ENCODE measurements around the gene SGSM2. TPM values are rescaled to one million over a fixed set of nuclear protein-coding genes. Genes with fewer than 3 reads are reported as not detected.
"Not testable (repeated sequence)": the region's sequence is repeated elsewhere in the genome, so short reads cannot be mapped to it uniquely, and the experiment has no call there.

Gene SGSM2
- total RNA-seq, 2 experiments from 2014 or later = 65.9 to 67.8 TPM

- POLR2A ChIA-PET = interaction anchor here (0.7 kb wide), 1 partner anchor 51 kb away, joined by 3 read pairs; no protein-coding TSS in a partner anchor
- H3K4me3 Mint-ChIP-seq = peak overlapping the region; percentile 64
- H3K4me1 Mint-ChIP-seq (ENCODE audit: low read depth) = peaks cover 54% of the 10 kb centered on the region
- H3K9me3 Mint-ChIP-seq (ENCODE audit: insufficient read depth) = no peaks in the 10 kb centered on the region
- CTCF ChIA-PET = interaction anchor here (1.0 to 3.3 kb wide), 2 partner anchors 111 to 250 kb away, joined by 6 to 13 read pairs; partner anchors contain the start of gene HIC1
- peaks cover 31% of the 10 kb centered on the region for H3K36me3 Mint-ChIP-seq (ENCODE audit: low read depth)
- no peaks in the 10 kb centered on the region for H3K27me3 Mint-ChIP-seq (ENCODE audit: low read depth)
- no peak for DNase-seq
- peak overlapping the region; percentile 52 for H3K27ac Mint-ChIP-seq
- no peak for ATAC-seq
Measured at GRCh38 chr17:2304931-2305330, 32.4 kb upstream of the SGSM2 start.

DNA sequence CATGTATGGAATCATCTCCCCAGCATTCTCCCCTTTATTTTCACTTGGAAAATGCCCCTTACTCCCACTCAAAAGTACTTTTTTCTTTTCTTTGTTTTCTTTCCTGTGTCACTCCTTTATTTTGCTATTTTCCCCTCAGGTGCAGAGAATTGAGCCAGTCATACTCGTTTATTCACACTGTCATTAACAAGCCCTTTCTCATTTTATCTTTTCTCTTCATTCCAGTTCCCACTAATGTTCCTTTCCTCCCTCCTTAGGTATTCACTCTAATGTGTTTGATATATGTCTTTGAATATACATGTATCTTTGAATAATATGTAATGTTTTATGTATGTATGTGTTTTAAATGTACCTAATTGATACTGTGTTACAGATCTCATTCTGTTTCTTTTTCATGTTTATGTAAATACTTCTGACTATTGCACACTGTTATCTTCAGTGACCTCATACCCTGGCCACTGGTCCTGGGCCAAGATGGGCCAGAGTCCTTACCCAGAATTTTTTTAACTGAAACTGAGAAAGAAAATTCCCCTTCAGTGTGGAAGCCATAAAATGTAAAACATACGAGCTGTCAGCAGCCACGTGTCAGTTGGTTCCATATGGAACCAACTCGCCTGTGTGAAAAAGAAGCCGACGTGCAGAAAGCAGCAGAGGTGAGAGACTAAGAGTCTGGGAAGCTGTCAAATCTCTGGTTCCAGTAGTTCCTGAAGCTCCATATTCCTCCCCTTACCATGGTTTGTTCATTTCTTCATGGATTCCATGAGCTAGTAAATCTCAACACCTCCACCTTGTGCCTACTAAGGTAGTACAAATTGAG is 27.8 kb upstream of the SGSM2 start:
- H3K36me3 Mint-ChIP-seq (ENCODE audit: low read depth) = peaks cover 24% of the 10 kb centered on the region
- H3K27me3 Mint-ChIP-seq (ENCODE audit: low read depth) = no peaks in the 10 kb centered on the region
- peaks cover 26% of the 10 kb centered on the region for H3K4me1 Mint-ChIP-seq (ENCODE audit: low read depth)
- DNase-seq = no peak
- CTCF ChIA-PET = interaction anchor here (1.3 to 1.5 kb wide), 2 partner anchors 43 to 65 kb away, joined by 3 to 4 read pairs; no protein-coding TSS in a partner anchor
- ATAC-seq = no peak
- POLR2A ChIA-PET = no interaction called here
- no peak overlapping the region for H3K27ac Mint-ChIP-seq
- H3K9me3 Mint-ChIP-seq (ENCODE audit: insufficient read depth) = no peaks in the 10 kb centered on the region
- H3K4me3 Mint-ChIP-seq = no peak overlapping the region

DNA sequence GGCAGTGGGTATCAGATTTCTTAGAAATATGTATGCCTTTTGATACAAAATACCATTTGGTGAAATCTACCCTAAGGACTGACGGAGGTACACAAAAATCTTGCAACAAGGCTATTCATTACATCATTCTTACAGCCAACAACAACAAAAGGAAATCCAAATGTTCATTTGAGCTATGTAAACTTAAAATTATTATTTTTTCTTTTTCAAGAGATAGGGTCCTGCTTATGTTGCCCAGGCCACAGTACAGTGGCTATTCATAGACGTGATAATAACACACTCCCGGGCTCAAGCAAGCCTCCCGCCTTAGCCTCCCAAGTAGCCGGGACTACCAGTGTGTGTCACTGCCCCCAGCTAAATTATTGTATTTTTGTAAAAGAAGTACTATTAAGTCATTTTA is 24.6 kb upstream of the SGSM2 start:
- POLR2A ChIA-PET = no interaction called here
- H3K36me3 Mint-ChIP-seq (ENCODE audit: low read depth) = peaks cover 6% of the 10 kb centered on the region
- H3K4me3 Mint-ChIP-seq = no peak overlapping the region
- H3K4me1 Mint-ChIP-seq (ENCODE audit: low read depth) = peaks cover 6% of the 10 kb centered on the region
- no peaks in the 10 kb centered on the region for H3K9me3 Mint-ChIP-seq (ENCODE audit: insufficient read depth)
- H3K27ac Mint-ChIP-seq = no peak overlapping the region
- DNase-seq = no peak
- no peak for ATAC-seq
- H3K27me3 Mint-ChIP-seq (ENCODE audit: low read depth) = no peaks in the 10 kb centered on the region
- CTCF ChIA-PET = no interaction called here

DNA sequence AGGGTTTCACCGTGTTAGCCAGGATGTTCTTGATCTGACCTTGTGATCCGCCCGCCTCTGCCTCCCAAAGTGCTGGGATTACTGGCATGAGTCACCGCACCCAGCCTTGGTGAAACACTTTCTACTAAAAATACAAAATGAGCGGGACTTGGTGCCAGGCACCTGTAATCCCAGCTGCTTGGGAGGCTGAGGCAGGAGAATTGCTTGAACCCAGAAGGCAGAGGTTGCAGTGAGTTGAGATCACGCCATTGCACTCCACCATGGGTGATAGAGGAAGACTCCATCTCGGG is 20.4 kb upstream of the SGSM2 start:
- H3K4me3 Mint-ChIP-seq; ATAC-seq; H3K27ac Mint-ChIP-seq; H3K27me3 Mint-ChIP-seq (ENCODE audit: low read depth); POLR2A ChIA-PET; DNase-seq; H3K9me3 Mint-ChIP-seq (ENCODE audit: insufficient read depth); H3K4me1 Mint-ChIP-seq (ENCODE audit: low read depth): not testable (repeated sequence)
- peaks cover 16% of the 10 kb centered on the region for H3K36me3 Mint-ChIP-seq (ENCODE audit: low read depth)
- CTCF ChIA-PET = interaction anchor here (1.4 kb wide), 1 partner anchor 13 kb away, joined by 4 read pairs; the partner anchor contains the start of genes SMG6 and SRR

DNA sequence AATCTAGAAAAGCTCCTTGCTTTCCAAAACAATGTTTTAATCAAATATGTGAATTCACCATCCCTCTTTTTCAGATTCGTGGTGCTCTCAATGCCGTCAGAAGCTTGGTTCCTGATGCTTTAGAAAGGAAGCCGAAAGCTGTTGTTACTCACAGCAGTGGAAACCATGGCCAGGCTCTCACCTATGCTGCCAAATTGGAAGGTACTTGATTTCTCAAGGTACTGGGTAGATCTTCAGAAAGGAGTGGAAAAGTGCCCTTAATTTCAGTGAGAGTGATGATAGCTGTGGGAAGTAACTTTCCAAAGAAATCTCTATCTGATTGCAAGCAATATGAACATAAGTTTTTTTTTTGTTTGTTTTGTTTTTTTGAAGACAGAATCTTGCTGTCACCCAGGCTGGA is 19.5 kb upstream of the SGSM2 start:
- DNase-seq (no peak), ATAC-seq (no peak)
- POLR2A ChIA-PET = no interaction called here
- CTCF ChIA-PET = interaction anchor here (0.5 to 1.4 kb wide), 4 partner anchors 12 to 37 kb away, joined by 3 to 4 read pairs (median 3); partner anchors contain the start of genes SMG6 and SRR
- Mint-ChIP-seq H3K4me1 (ENCODE audit: low read depth) (no peaks in the 10 kb centered on the region), H3K27me3 (ENCODE audit: low read depth) (no peaks in the 10 kb centered on the region), H3K9me3 (ENCODE audit: insufficient read depth) (no peaks in the 10 kb centered on the region), H3K36me3 (ENCODE audit: low read depth) (peaks cover 22% of the 10 kb centered on the region), H3K4me3 (no peak overlapping the region), H3K27ac (no peak overlapping the region)

DNA sequence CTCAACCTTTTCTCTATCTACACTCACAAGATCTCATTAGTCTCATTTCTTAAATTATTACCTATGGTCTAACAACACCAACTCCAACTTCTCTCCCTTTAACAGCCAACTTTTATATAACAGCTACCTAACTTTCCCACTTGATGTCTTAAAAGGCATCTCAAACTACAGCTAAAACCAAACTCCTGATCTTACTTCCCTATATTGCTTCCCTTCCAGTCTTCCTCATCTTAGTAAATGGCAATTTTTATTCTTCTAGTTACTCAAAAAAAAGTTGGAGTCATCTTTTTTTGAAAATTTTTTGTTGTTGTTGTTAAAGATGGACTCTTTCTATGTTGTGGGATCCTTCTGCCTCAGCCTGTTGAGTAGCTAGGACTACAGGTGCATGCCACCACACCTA is 18.2 kb upstream of the SGSM2 start:
- CTCF ChIA-PET = interaction anchor here (1.0 to 1.2 kb wide), 2 partner anchors 64 to 264 kb away, joined by 4 read pairs; partner anchors contain the start of gene HIC1
- ATAC-seq (no peak), DNase-seq (no peak)
- Mint-ChIP-seq H3K36me3 (ENCODE audit: low read depth) (peaks cover 34% of the 10 kb centered on the region), H3K4me3 (no peak overlapping the region), H3K4me1 (ENCODE audit: low read depth) (peaks cover 2% of the 10 kb centered on the region), H3K9me3 (ENCODE audit: insufficient read depth) (no peaks in the 10 kb centered on the region), H3K27ac (peak overlapping the region; percentile 43), H3K27me3 (ENCODE audit: low read depth) (no peaks in the 10 kb centered on the region)
- POLR2A ChIA-PET = no interaction called here

- H3K36me3 Mint-ChIP-seq (ENCODE audit: low read depth) = peaks cover 50% of the 10 kb centered on the region
- H3K9me3 Mint-ChIP-seq (ENCODE audit: insufficient read depth) = no peaks in the 10 kb centered on the region
- ATAC-seq (no peak), DNase-seq (no peak)
- no peak overlapping the region for H3K4me3 Mint-ChIP-seq
- no peaks in the 10 kb centered on the region for H3K27me3 Mint-ChIP-seq (ENCODE audit: low read depth)
- H3K4me1 Mint-ChIP-seq (ENCODE audit: low read depth) = peaks cover 17% of the 10 kb centered on the region
- ChIA-PET POLR2A (no interaction called here), CTCF (no interaction called here)
- H3K27ac Mint-ChIP-seq = no peak overlapping the region
Measured at GRCh38 chr17:2321399-2321798, 15.9 kb upstream of the SGSM2 start.

DNA sequence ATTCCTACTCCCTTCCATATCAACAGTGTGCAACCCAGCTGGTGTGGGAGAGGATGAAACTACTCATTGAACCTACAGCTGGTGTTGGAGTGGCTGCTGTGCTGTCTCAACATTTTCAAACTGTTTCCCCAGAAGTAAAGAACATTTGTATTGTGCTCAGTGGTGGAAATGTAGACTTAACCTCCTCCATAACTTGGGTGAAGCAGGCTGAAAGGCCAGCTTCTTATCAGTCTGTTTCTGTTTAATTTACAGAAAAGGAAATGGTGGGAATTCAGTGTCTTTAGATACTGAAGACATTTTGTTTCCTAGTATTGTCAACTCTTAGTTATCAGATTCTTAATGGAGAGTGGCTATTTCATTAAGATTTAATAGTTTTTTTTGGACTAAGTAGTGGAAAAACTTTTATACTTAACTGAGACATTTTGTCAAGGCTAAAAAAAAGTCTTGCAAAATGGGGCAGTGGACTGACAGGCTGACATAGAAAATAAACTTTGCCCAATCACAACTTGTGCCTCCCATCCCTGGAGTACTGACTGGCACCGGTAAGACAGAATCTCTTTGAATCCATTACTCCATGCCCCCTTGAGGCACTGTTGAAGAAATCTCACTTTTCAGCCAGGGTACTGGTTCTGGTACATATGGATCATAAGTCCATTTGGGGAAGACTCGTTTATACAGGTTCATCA is 13.5 kb upstream of the SGSM2 start:
- Mint-ChIP-seq H3K9me3 (ENCODE audit: insufficient read depth) (no peaks in the 10 kb centered on the region), H3K4me3 (no peak overlapping the region), H3K27me3 (ENCODE audit: low read depth) (no peaks in the 10 kb centered on the region), H3K36me3 (ENCODE audit: low read depth) (peaks cover 52% of the 10 kb centered on the region), H3K27ac (peak overlapping the region; percentile 67), H3K4me1 (ENCODE audit: low read depth) (peaks cover 19% of the 10 kb centered on the region)
- no peak for DNase-seq
- ChIA-PET POLR2A (interaction anchor here (1.0 to 1.1 kb wide), 2 partner anchors 12 to 14 kb away, joined by 3 to 4 read pairs; partner anchors contain the start of gene TSR1), CTCF (no interaction called here)
- no peak for ATAC-seq

GRCh38 chr17:2331303-2331702 is 6.0 kb upstream of the SGSM2 start:
- CTCF ChIA-PET = interaction anchor here (0.5 to 1.4 kb wide), 4 partner anchors 11 to 276 kb away, joined by 3 to 5 read pairs (median 4); partner anchors contain the start of gene HIC1
- Mint-ChIP-seq H3K27ac (no peak overlapping the region), H3K4me1 (ENCODE audit: low read depth) (peaks cover 13% of the 10 kb centered on the region), H3K9me3 (ENCODE audit: insufficient read depth) (no peaks in the 10 kb centered on the region), H3K27me3 (ENCODE audit: low read depth) (no peaks in the 10 kb centered on the region), H3K36me3 (ENCODE audit: low read depth) (peaks cover 27% of the 10 kb centered on the region), H3K4me3 (no peak overlapping the region)
- POLR2A ChIA-PET = interaction anchor here (1.4 kb wide), 1 partner anchor 52 kb away, joined by 3 read pairs; no protein-coding TSS in a partner anchor
- ATAC-seq (no peak), DNase-seq (no peak)

DNA sequence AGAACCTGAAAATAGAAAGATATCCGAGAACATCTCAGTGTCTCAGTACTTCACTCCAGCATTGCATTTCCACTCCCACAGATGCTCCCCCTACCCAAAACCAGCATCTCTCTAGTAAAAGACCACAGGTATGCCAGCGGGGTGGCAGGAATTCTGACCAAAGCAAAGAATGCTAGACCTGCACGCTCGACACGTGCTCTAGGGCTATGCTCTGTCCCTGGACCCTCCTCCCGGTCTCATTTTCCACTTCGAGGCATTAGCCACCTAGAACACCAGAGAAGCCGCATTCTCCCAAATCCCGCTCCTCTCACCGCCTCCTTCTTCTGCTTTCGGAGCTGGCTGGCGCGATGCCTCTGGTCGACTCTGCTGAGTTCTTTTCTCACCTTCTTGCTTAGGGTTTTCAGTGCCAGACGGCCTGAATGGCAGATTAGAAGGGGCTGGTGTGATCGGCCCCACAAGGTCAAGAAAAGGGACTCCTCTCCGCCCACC is 1.5 kb upstream of the SGSM2 start:
- peak overlapping the region; percentile 96 for H3K27ac Mint-ChIP-seq
- no peaks in the 10 kb centered on the region for H3K9me3 Mint-ChIP-seq (ENCODE audit: insufficient read depth)
- POLR2A ChIA-PET = interaction anchor here (0.6 to 2.0 kb wide), 14 partner anchors 9 to 506 kb away, joined by 3 to 10 read pairs (median 4); partner anchors contain the start of genes HIC1, RPA1 and SMYD4
- ATAC-seq (no peak), DNase-seq (no peak)
- CTCF ChIA-PET = interaction anchor here (0.9 to 2.4 kb wide), 12 partner anchors 18 to 281 kb away, joined by 3 to 25 read pairs (median 4); partner anchors contain the start of gene HIC1
- H3K36me3 Mint-ChIP-seq (ENCODE audit: low read depth) = peaks cover 12% of the 10 kb centered on the region
- peak overlapping the region; percentile 99 for H3K4me3 Mint-ChIP-seq
- H3K27me3 Mint-ChIP-seq (ENCODE audit: low read depth) = no peaks in the 10 kb centered on the region
- H3K4me1 Mint-ChIP-seq (ENCODE audit: low read depth) = peaks cover 11% of the 10 kb centered on the region

GRCh38 chr17:2336215-2336851 is 968 bp upstream of the SGSM2 start, which contains the start of gene TSR1:
TSR1 (minus strand) TSS chr17:2336457; CDS start chr17:2336427, 30 bp downstream.
- Mint-ChIP-seq H3K4me3 (peak within 1 kb of the TSS; percentile 99), H3K9me3 (ENCODE audit: insufficient read depth) (no peaks in the 10 kb centered on the region), H3K27ac (peak within 1 kb of the TSS; percentile 96), H3K36me3 (ENCODE audit: low read depth) (peaks cover 12% of the 10 kb centered on the region), H3K4me1 (ENCODE audit: low read depth) (peaks cover 11% of the 10 kb centered on the region), H3K27me3 (ENCODE audit: low read depth) (no peaks in the 10 kb centered on the region)
- DNase-seq (peak; percentile 93), ATAC-seq (peak; percentile 90)
- POLR2A ChIA-PET = interaction anchor here (0.6 to 2.0 kb wide), 16 partner anchors 9 to 507 kb away, joined by 3 to 10 read pairs (median 4); partner anchors contain the start of genes HIC1, RPA1 and SMYD4
- CTCF ChIA-PET = interaction anchor here (0.9 to 2.4 kb wide), 12 partner anchors 17 to 282 kb away, joined by 3 to 25 read pairs (median 4); partner anchors contain the start of gene HIC1

All from activated CD8-positive, alpha-beta T cell treated with anti-CD3 and anti-CD28 coated beads, Interleukin-2, amount 10 ng/mL, durations not matched to agents 7 days and 5 days (primary cell).